NCI-H510A treated with DMSO at 0.1 percent for 48 hours (cell line): ENCODE data around the gene RNF207.

ENCODE experiments used
- DNase-seq: peaks from one replicate; lab custom pipeline; 2025; lab: John Stamatoyannopoulos, UW

Gene RNF207

GRCh38 chr1:6269720-6270400 lies 63.9 kb downstream of the RNF207 start:
- peak; percentile 99 for DNase-seq

- peak; percentile 92 for DNase-seq
These were observed 64.5 kb downstream of the RNF207 start for GRCh38 chr1:6270401-6270800.
